Measurements from ENCODE around the gene LUZP4.

The LUZP4 gene

DNA sequence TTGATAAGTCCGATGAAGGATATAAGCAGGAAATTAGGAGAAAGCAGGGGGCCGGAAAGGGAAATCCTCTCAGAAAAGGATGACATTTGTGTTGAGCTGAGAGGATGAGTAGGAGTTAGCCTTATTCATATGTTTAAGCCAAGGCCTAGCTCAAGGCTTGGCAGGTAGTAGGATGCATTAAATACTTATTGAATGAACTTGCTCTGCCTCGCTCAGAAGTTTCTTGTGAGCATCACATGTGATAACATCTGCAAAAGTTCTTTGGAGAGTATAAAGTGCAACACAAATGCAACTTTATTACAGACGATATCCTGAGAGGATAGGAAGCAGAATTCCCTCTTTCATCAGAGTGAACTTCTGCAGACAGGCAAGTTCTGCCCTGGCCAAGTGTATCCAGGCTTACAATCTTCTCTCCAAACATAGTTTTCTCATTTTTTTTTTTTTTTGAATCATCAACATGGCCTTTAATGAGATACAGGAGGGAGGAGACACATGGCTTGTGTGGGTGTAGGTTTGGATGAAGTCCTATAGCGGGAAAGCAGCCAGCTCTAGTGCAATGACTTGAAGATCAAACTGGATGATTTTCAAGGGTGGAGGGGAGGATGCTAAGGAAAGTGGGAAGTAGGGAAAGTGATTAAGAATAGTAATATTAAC is 48.1 kb downstream of the LUZP4 start:
- no peak for TF ChIP-seq EZH2phosphoT487 (conservative IDR thresholded peaks at IDR 0.05; ENCODE audit: low read length)
- TF ChIP-seq, protein P1, sequence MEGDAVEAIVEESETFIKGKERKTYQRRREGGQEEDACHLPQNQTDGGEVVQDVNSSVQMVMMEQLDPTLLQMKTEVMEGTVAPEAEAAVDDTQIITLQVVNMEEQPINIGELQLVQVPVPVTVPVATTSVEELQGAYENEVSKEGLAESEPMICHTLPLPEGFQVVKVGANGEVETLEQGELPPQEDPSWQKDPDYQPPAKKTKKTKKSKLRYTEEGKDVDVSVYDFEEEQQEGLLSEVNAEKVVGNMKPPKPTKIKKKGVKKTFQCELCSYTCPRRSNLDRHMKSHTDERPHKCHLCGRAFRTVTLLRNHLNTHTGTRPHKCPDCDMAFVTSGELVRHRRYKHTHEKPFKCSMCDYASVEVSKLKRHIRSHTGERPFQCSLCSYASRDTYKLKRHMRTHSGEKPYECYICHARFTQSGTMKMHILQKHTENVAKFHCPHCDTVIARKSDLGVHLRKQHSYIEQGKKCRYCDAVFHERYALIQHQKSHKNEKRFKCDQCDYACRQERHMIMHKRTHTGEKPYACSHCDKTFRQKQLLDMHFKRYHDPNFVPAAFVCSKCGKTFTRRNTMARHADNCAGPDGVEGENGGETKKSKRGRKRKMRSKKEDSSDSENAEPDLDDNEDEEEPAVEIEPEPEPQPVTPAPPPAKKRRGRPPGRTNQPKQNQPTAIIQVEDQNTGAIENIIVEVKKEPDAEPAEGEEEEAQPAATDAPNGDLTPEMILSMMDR (IDR thresholded peaks at IDR 0.05; ENCODE audit: insufficient read depth, low read length, poor library complexity, severe bottlenecking), result no peak
- no peak overlapping the region for H3K9ac ChIP-seq (ENCODE audit: low read length)
- H3K27me3 ChIP-seq (ENCODE audit: low read length), result no peaks in the 10 kb centered on the region
- H3K9me3 ChIP-seq (ENCODE audit: insufficient read depth, low read length), result no peaks in the 10 kb centered on the region
- H3F3A ChIP-seq (ENCODE audit: insufficient read depth), result no peaks in the 10 kb centered on the region
- no peaks in the 10 kb centered on the region for H3K9me2 ChIP-seq (replicated peaks; ENCODE audit: insufficient read depth, low read length)
- H3K79me2 ChIP-seq (ENCODE audit: insufficient read depth, low read length), result no peaks in the 10 kb centered on the region
- no peak overlapping the region for H3K4me2 ChIP-seq (ENCODE audit: low read depth, low read length, poor library complexity, severe bottlenecking)
- no peak overlapping the region for H3K4me3 ChIP-seq (ENCODE audit: insufficient read depth, low read length, poor library complexity, severe bottlenecking)
- no peaks in the 10 kb centered on the region for H4K20me1 ChIP-seq (ENCODE audit: low read depth, low read length)
- no peaks in the 10 kb centered on the region for H3K36me3 ChIP-seq (ENCODE audit: low read length)
- no peak overlapping the region for H3K27ac ChIP-seq (ENCODE audit: low read depth, low read length)
- no peak overlapping the region for H2AFZ ChIP-seq (ENCODE audit: low read depth, low read length, severe bottlenecking)

DNA sequence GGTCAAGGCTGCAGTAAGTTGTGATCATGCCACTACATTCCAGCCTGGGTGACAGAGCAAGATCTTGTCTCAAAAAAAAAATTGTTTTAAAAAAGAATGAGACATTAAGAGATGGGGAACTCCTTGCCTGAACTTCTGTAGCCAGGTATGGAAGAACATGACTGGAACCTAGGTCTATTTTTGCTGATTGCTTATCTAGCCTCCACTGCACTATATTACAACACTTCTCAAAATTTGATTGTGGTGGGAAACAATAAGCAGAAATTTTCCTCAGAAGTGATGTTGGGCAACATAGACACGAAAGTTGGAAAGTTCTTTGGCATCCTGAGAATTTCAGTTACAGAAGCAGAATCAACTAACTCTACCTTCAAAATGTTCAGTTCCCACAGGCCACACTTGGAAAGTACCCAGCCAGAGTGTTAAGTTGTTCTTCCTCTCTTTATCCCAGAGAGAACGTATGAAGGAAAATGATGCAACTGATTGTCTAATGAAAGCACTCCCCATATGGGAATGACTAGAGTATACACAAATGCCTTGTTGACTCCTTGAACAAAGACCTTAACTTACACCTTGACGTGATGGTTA is 50.0 kb downstream of the LUZP4 start:
- Histone ChIP-seq H3K9me2 (replicated peaks; ENCODE audit: insufficient read depth, low read length) (no peaks in the 10 kb centered on the region), H4K20me1 (ENCODE audit: low read depth, low read length) (no peaks in the 10 kb centered on the region), H3K27ac (ENCODE audit: low read depth, low read length) (no peak overlapping the region), H3K27me3 (ENCODE audit: low read length) (no peaks in the 10 kb centered on the region), H3K36me3 (ENCODE audit: low read length) (no peaks in the 10 kb centered on the region), H3K9ac (ENCODE audit: low read length) (no peak overlapping the region), H2AFZ (ENCODE audit: low read depth, low read length, severe bottlenecking) (no peak overlapping the region), H3K4me3 (ENCODE audit: insufficient read depth, low read length, poor library complexity, severe bottlenecking) (no peak overlapping the region), H3K79me2 (ENCODE audit: insufficient read depth, low read length) (no peaks in the 10 kb centered on the region), H3F3A (ENCODE audit: insufficient read depth) (no peaks in the 10 kb centered on the region), H3K9me3 (ENCODE audit: insufficient read depth, low read length) (no peaks in the 10 kb centered on the region), H3K4me2 (ENCODE audit: low read depth, low read length, poor library complexity, severe bottlenecking) (no peak overlapping the region)
- TF ChIP-seq, protein P1 (IDR thresholded peaks at IDR 0.05; ENCODE audit: insufficient read depth, low read length, poor library complexity, severe bottlenecking), result no peak
- no peak for TF ChIP-seq EZH2phosphoT487 (conservative IDR thresholded peaks at IDR 0.05; ENCODE audit: low read length)

DNA sequence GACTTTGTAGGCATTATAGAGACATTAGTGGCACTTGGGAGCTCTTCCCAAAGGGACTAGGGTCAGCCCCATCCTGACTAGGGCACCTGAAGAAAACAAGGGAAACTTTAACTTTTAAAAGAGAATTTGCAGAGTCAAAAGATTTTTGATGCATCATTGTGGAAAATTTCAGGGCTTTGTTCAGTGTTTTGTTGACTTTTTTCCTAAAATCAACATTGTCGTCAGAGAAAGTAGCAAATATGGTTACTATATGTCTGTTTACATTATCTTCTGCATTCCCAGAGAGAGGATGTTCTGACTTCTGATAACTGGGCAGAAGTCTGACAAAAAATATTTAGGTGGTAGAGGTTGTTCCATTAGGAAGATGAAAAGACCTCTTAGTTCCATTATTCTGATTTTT is 51.9 kb downstream of the LUZP4 start:
- Histone ChIP-seq H3K79me2 (ENCODE audit: insufficient read depth, low read length) (no peaks in the 10 kb centered on the region), H3K4me3 (ENCODE audit: insufficient read depth, low read length, poor library complexity, severe bottlenecking) (no peak overlapping the region), H3K9ac (ENCODE audit: low read length) (no peak overlapping the region), H2AFZ (ENCODE audit: low read depth, low read length, severe bottlenecking) (no peak overlapping the region), H3K9me3 (ENCODE audit: insufficient read depth, low read length) (no peaks in the 10 kb centered on the region), H3K27me3 (ENCODE audit: low read length) (no peaks in the 10 kb centered on the region), H3F3A (ENCODE audit: insufficient read depth) (no peaks in the 10 kb centered on the region), H4K20me1 (ENCODE audit: low read depth, low read length) (no peaks in the 10 kb centered on the region), H3K9me2 (replicated peaks; ENCODE audit: insufficient read depth, low read length) (no peaks in the 10 kb centered on the region), H3K27ac (ENCODE audit: low read depth, low read length) (no peak overlapping the region), H3K36me3 (ENCODE audit: low read length) (no peaks in the 10 kb centered on the region), H3K4me2 (ENCODE audit: low read depth, low read length, poor library complexity, severe bottlenecking) (no peak overlapping the region)
- no peak for TF ChIP-seq EZH2phosphoT487 (conservative IDR thresholded peaks at IDR 0.05; ENCODE audit: low read length)
- TF ChIP-seq, protein P1 (IDR thresholded peaks at IDR 0.05; ENCODE audit: insufficient read depth, low read length, poor library complexity, severe bottlenecking), result no peak

All from SU-DHL-6 (cell line).